HepG2 (cell line): ENCODE results near the gene AKAP8L. TPM values are rescaled to one million over a fixed set of nuclear protein-coding genes. Genes with fewer than 3 reads are reported as not detected.
A peak's percentile ranks its signal among the peaks of the same experiment; 100 is the strongest.

Source experiments
- CBX5 ChIP-seq: sonication (generic); formaldehyde crosslinking; IDR thresholded peaks from 2 replicates; pipeline ENCODE4 v1.4.0; 2020; ENCODE audit warnings: missing genetic modification reagents, borderline replicate concordance
- DNMT3B ChIP-seq: conservative IDR thresholded peaks from 2 replicates; pipeline ENCODE4 v1.6.1; 2016; ENCODE audit warnings: missing biosample characterization, control low read depth
- ERF ChIP-seq: IDR thresholded peaks from 2 replicates; pipeline ENCODE4 v1.6.1; 2018; ENCODE audit warnings: missing biosample characterization, missing genetic modification reagents
- FOXM1 ChIP-seq: sonication (generic); formaldehyde crosslinking; IDR thresholded peaks from 2 replicates; pipeline ENCODE4 v1.5.0; 2020; ENCODE audit warnings: missing genetic modification reagents
- GATAD2A ChIP-seq: IDR thresholded peaks from 2 replicates; pipeline ENCODE4 v1.6.1; 2016
- MED13 ChIP-seq: sonication (generic); formaldehyde crosslinking; IDR thresholded peaks from 2 replicates; pipeline ENCODE4 v1.5.0; 2020; ENCODE audit warnings: missing genetic modification reagents
- MIXL1 ChIP-seq: IDR thresholded peaks from 2 replicates; pipeline ENCODE4 v1.6.1; 2016
- MTA3 ChIP-seq: sonication (generic); formaldehyde crosslinking; IDR thresholded peaks from 2 replicates; pipeline ENCODE4 v1.4.0; 2020; ENCODE audit warnings: missing genetic modification reagents
- NPAS2 ChIP-seq: sonication (generic); formaldehyde crosslinking; IDR thresholded peaks from 2 replicates; pipeline ENCODE4 v1.8.0; 2022; ENCODE audit warnings: mild to moderate bottlenecking, missing genetic modification reagents, borderline replicate concordance
- NRL ChIP-seq: sonication (generic); formaldehyde crosslinking; IDR thresholded peaks from 2 replicates; pipeline ENCODE4 v1.5.0; 2020; ENCODE audit warnings: missing genetic modification reagents, mild to moderate bottlenecking, moderate library complexity, borderline replicate concordance
- PHB2 ChIP-seq: fragments of 450-650 bp; IDR thresholded peaks from 2 replicates; pipeline ENCODE4 v1.6.1; 2018; ENCODE audit not compliant: partially characterized antibody
- SMC3 ChIP-seq: IDR thresholded peaks from 2 replicates; pipeline ENCODE4 v1.6.1; 2011; ENCODE audit warnings: low read length, improper control_type of control experiment
- SNAI1 ChIP-seq: sonication (generic); formaldehyde crosslinking; IDR thresholded peaks from 2 replicates; pipeline ENCODE4 v1.5.0; 2020; ENCODE audit warnings: mild to moderate bottlenecking, missing genetic modification reagents, borderline replicate concordance
- SUZ12 ChIP-seq: fragments of 150-350 bp; IDR thresholded peaks from 2 replicates; pipeline ENCODE4 v1.6.1; 2014; ENCODE audit warnings: low read depth, low read length
- ZNF329 ChIP-seq: sonication (generic); formaldehyde crosslinking; IDR thresholded peaks from 2 replicates; pipeline ENCODE4 v1.9.0; 2021; ENCODE audit warnings: low read depth, mild to moderate bottlenecking, missing genetic modification reagents
- ZNF496 ChIP-seq: sonication (generic); formaldehyde crosslinking; IDR thresholded peaks from 2 replicates; pipeline ENCODE4 v1.8.1; 2023; ENCODE audit warnings: mild to moderate bottlenecking, moderate library complexity, missing genetic modification reagents; ENCODE audit not compliant: insufficient replicate concordance
- ZNF678 ChIP-seq: sonication (generic); formaldehyde crosslinking; IDR thresholded peaks from 2 replicates; pipeline ENCODE4 v1.4.0; 2020; ENCODE audit warnings: mild to moderate bottlenecking, missing genetic modification reagents
- ZZZ3 ChIP-seq: sonication (generic); formaldehyde crosslinking; IDR thresholded peaks from 2 replicates; pipeline ENCODE4 v1.4.0; 2020; ENCODE audit warnings: missing genetic modification reagents, mild to moderate bottlenecking, borderline replicate concordance
- polyA plus RNA-seq, 8 experiments: library from polyadenylated mRNA; depleted of rRNA in 3 of 8; stranded (reverse) in 7 of 8; unstranded in 1 of 8; fragments of >200 nt; fragmentation: Illumina TruSeq in 4 of 8; extraction: Trizol in 4 of 8; gene quantifications; 2 replicates each; pipeline versions ENCODE4 v1.2.1 to v1.2.3, GENCODE V29; 2011 to 2016; ENCODE audit warnings: low read depth in 4 of 8, missing spikeins in 1 of 8, mixed read lengths in 1 of 8; ENCODE audit not compliant: insufficient read depth in 1 of 8
- total RNA-seq, 5 experiments: library from RNA; depleted of rRNA; stranded (reverse); fragments of >200 nt; fragmentation: Illumina TruSeq; extraction: Trizol; gene quantifications; 2 replicates each; pipeline ENCODE4 v1.2.3, GENCODE V29; 2016; ENCODE audit warnings: low read depth in 1 of 5
- TF ChIP-seq, protein P1 (sequence below): sonication (generic); formaldehyde crosslinking; IDR thresholded peaks from 2 replicates; pipeline ENCODE4 v1.4.0; 2020; ENCODE audit warnings: missing genetic modification reagents
- TF ChIP-seq, protein P2 (sequence below): sonication (generic); formaldehyde crosslinking; IDR thresholded peaks from 2 replicates; pipeline ENCODE4 v1.4.0; 2020; ENCODE audit warnings: mild to moderate bottlenecking, missing genetic modification reagents

The AKAP8L gene
- total and polyA plus RNA-seq, 2 of the 13 experiments (the other 11 are each of a cell fraction or from before 2014, with no cell fraction given): 48.2 to 49.6 TPM

DNA sequence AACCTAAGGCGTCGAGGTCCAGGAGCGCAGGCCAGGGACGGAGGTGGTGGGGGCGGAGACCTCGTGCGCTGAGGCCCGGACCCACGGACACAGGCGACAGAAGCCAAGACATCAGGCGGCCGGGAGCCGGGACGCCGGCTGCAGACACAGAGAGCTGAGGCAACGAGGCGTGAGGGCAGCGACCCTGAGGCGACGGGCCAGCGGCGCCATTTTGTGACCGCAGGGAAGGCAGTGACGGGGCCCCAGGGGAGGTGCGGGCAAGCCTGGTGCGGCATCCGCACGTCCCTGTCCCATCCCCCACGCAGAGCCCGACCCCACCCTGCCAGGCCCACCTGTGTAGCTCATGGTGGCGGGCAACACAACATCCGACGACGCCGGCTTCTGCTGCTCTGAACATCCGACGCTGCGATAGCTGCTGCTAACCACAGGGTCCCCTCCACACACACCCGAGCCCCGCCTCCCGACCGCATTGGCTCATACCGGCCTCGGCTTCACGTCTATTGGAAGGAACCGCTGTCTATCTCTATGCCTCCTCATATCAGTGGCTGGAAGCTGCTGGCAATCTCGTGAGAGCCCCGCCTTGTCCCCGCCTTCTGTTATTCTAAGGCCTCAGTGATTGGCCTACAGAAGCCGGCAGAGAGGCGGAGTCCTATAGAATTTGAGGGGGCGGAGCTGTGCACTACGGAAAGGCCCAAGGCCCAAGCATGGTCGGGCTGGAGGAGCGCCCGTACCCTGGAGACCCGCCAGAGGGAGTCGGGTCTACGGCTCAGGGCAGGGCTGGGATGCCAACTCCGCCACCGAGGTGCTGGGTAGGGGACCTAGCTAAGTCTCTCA, at the start of gene AKAP8L (continued):
- no peak for TF ChIP-seq PHB2
- TF ChIP-seq, protein P1, sequence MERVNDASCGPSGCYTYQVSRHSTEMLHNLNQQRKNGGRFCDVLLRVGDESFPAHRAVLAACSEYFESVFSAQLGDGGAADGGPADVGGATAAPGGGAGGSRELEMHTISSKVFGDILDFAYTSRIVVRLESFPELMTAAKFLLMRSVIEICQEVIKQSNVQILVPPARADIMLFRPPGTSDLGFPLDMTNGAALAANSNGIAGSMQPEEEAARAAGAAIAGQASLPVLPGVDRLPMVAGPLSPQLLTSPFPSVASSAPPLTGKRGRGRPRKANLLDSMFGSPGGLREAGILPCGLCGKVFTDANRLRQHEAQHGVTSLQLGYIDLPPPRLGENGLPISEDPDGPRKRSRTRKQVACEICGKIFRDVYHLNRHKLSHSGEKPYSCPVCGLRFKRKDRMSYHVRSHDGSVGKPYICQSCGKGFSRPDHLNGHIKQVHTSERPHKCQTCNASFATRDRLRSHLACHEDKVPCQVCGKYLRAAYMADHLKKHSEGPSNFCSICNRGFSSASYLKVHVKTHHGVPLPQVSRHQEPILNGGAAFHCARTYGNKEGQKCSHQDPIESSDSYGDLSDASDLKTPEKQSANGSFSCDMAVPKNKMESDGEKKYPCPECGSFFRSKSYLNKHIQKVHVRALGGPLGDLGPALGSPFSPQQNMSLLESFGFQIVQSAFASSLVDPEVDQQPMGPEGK: 0 out of 2 replicates have a peak, but pooled peaks have one; percentile 22
- 0 out of 2 replicates have a peak, but pooled peaks have one; percentile 61 for TF ChIP-seq FOXM1 (CRISPR knock-in tag)
- peak; percentile 48; the same call in 1 of the 2 replicates for TF ChIP-seq CBX5
- no peak for TF ChIP-seq ZNF329 (CRISPR knock-in tag)
- TF ChIP-seq MED13 (CRISPR knock-in tag): no peak
- TF ChIP-seq DNMT3B (CRISPR knock-in tag): no peak
- no peak for TF ChIP-seq GATAD2A (CRISPR knock-in tag)
- no peak for TF ChIP-seq NPAS2 (CRISPR knock-in tag)
- no peak for TF ChIP-seq MTA3 (CRISPR knock-in tag)
- TF ChIP-seq ZZZ3 (CRISPR knock-in tag): no peak; the same call in 1 of the 2 replicates
- TF ChIP-seq ZNF678 (CRISPR knock-in tag): no peak
- TF ChIP-seq, protein P2, sequence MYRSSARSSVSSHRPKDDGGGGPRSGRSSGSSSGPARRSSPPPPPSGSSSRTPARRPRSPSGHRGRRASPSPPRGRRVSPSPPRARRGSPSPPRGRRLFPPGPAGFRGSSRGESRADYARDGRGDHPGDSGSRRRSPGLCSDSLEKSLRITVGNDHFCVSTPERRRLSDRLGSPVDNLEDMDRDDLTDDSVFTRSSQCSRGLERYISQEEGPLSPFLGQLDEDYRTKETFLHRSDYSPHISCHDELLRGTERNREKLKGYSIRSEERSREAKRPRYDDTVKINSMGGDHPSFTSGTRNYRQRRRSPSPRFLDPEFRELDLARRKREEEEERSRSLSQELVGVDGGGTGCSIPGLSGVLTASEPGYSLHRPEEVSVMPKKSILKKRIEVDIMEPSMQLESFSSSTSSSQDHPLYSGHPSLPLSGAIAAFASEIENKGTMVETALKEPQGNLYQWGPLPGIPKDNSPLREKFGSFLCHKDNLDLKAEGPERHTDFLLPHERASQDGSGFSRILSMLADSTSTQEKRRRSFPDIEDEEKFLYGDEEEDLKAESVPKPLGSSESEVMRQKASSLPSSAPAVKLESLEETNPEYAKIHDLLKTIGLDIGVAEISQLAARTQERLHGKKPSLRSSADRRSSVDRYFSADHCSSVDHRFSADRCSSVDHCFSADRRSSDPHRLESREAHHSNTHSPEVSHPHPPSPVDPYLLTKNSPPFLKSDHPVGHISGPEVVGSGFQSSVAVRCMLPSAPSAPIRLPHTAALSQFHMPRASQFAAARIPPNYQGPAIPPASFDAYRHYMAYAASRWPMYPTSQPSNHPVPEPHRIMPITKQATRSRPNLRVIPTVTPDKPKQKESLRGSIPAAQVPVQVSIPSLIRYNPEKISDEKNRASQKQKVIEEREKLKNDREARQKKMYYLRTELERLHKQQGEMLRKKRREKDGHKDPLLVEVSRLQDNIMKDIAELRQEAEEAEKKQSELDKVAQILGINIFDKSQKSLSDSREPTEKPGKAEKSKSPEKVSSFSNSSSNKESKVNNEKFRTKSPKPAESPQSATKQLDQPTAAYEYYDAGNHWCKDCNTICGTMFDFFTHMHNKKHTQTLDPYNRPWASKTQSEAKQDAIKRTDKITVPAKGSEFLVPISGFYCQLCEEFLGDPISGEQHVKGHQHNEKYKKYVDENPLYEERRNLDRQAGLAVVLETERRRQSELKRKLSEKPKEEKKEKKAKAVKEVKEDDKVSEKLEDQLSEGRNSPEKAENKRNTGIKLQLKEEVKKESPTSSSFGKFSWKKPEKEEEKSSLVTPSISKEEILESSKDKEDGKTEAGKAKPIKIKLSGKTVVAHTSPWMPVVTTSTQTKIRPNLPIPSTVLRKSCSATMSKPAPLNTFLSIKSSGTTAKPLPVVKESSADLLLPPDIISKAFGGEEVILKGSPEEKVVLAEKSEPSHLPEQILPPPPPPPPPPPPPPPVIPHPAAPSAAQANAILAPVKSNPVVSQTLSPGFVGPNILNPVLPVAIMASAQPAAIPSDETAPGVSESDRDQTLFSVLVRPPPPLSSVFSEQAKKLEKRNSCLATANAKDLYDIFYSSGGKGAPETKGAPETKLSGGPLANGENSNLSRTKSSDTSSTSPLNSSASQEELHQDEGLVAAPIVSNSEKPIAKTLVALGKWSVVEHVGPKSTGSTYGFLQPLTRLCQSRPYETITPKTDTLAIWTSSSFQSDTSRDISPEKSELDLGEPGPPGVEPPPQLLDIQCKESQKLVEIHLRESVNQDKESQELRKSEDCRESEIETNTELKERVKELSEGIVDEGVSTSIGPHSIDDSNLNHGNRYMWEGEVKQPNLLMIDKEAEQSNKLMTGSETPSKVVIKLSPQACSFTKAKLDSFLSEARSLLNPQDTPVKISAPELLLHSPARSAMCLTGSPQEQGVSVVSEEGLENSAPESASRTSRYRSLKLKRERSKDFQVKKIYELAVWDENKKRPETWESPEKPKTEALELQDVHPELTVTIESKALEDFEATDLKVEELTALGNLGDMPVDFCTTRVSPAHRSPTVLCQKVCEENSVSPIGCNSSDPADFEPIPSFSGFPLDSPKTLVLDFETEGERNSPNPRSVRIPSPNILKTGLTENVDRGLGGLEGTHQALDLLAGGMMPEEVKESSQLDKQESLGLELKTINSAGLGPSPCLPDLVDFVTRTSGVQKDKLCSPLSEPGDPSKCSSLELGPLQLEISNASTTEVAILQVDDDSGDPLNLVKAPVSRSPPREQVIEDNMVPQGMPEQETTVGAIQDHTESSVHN (CRISPR knock-in tag): no peak; the same call in 1 of the 2 replicates
- peak; percentile 26; the same call in 1 of the 2 replicates for TF ChIP-seq NRL (CRISPR knock-in tag)
- no peak for TF ChIP-seq ZNF496
- peak; percentile 36; the same call in 1 of the 2 replicates for TF ChIP-seq ERF (CRISPR knock-in tag)
- peak; percentile 62; the same call in 1 of the 2 replicates for TF ChIP-seq SMC3
- TF ChIP-seq SUZ12: no peak
- no peak for TF ChIP-seq MIXL1
- no peak for TF ChIP-seq SNAI1 (CRISPR knock-in tag)
